Activated CD4-positive, alpha-beta T cell treated with anti-CD3 and anti-CD28 coated beads, Interleukin-2, Interleukin-6, amounts not matched to agents 100 ng/mL and 50 ng/mL, durations not matched to agents 16 hours and 8 hours (primary cell): Measurements from ENCODE around the gene CCL4L2.
"Not testable (repeated sequence)": the region's sequence is repeated elsewhere in the genome, so short reads cannot be mapped to it uniquely, and the experiment has no call there.

Experiments
- DNase-seq: peaks from one replicate; pipeline ENCODE4 v3.0.0-alpha.2; 2020

The CCL4L2 gene

DNA sequence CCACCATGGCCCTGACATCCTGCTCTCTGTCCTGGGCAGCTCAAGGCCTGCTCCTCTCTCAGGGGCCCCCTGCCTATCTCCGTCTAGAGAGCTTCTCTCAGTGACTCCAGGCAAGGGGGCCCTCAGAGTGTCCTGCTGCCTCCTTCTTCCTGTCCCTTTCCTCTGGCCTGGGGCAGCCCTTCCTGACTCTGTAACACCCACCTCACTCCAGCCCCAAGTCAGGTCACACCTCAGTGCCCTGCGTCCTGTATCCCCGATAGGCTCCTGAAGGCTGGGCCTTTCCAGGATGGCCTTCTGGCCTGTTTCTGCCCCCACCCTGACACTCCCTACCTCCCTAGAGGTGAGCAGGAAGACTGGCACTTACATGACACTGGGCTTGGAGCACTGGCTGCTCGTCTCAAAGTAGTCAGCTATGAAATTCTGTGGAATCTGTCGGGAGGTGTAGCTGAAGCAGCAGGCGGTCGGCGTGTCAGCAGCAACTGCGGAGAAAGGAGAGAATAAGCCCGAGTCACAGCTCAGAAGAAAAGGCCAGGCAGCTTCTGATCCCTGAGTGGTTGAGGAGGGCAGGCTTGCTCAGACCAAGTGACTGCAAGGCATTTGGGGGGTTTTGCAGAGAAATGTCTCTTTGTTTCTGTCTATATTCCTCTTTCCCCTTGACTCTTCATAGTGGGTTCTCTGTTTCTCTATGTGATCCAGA lies 15.3 kb upstream of the CCL4L2 start:
- DNase-seq, result no peak

DNA sequence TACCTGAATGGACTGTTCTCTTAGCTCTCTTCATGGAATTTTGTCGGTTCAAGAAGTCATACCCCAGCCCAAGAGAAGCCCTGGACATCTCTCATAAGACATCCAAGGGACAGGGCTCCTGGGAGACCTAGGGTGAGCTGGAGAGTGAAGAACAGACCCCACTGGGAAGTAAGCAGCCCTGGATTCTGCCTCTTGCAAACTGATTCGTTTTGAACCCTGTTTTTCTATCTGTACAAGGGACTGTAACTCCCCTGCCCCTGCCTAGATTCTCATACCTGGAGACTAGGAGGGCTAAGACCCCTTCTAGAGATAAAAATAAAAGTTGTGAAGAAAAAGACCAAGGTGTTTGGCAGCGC lies 14.8 kb upstream of the CCL4L2 start:
- DNase-seq, result no peak

- DNase-seq, result no peak
Measured at GRCh38 chr17:36197387-36197703, 13.5 kb upstream of the CCL4L2 start.

GRCh38 chr17:36198831-36199465 lies 11.9 kb upstream of the CCL4L2 start:
- peak; percentile 70 for DNase-seq

DNA sequence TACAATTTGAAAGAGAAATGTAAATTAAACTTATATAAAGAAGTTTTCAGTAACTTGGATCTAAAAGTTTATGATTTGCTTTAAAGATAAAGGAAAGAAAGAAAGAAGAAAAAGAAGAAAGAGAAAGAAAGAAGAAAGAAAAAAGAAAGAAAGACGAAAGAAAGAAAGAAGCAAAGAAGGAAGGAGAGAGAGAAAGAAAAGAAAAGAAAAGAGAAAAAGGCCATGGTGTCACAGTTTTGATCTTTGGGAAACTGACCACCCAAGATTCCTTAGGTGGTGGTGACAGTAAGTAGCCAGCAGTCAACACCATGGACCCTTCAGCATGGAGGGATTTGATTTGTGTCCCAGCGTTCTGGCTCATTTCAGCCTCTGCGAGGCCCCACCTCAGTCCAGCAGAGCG lies 9.8 kb upstream of the CCL4L2 start:
- DNase-seq, result not testable (repeated sequence)

DNA sequence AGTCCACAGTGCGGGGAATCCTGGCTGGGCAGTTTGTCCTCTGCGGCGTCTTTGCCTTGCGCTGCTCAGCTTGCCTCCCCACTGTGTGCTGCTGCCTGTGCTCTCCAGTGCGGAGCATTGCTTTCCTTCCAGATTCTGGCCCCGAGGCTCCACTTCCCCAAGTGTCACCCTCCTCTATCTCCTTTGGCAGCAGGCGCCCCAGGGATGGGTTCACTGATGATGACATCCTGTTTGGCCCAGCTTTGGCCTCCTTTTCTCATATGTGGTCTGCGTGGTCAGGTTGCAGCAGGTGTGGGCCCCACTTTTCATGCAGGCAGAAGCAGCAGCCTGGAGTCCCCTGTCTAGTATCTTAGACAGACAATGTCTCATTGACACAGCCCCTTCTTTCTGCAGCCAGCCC lies 9.4 kb upstream of the CCL4L2 start:
- not testable (repeated sequence) for DNase-seq

GRCh38 chr17:36203335-36203734 lies 7.5 kb upstream of the CCL4L2 start:
- no peak for DNase-seq

GRCh38 chr17:36204724-36205500 lies 6.0 kb upstream of the CCL4L2 start:
- no peak for DNase-seq

DNA sequence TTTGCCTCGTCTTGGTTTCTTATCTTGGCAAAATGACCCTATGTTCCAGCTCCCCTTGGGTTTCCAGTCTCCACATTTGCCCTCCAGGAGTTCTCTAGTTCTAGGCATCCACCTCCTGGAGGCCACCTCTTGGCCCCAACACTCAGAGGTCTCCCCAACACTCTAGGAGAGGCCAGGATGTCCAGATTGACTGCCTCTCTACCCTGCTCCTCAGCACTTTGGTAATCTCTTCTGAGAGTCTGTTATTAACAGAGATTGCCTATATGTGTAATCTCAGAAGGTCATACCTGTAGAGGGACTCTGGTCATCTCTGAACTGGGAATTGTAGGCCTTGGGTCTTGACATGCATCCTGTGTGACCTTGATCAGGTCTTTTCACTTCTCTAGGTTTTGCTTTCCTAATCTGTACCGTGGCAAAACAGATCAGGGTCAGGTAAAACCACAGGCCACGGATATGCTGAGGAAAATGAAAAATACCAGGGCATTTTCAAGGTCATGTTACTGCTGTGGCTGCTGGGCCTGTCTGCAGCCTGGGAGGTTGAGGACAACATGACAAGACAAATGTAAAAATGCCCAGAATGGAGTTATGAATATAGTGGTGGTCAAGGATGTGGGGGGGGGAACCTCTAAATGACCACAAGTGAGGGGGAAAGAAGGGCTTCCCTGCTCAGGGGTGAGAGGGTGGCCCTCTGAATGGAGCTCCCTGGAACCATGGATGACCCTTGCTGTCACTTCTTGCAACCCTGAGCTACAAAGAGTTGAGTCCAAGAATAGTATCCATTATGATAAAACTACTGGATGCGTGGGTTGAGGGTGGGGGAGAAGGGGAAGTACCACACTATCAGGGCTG lies 5.0 kb upstream of the CCL4L2 start:
- no peak for DNase-seq

DNA sequence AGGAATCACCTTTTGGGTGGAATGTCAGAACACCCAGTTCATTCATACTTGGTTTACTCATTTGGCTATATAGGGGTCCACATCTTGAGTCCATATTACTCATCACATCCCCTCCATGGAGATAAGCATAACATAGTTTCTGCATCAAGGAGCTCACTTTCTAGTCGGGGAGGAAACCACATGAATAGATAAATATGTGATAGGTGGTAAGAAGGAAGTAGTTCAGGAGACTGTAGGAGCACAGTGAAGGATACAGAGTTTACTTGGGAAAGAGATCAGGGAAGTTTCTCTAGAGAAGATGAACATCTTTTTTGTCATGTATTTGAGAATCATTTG lies 4.4 kb upstream of the CCL4L2 start:
- not testable (repeated sequence) for DNase-seq

DNA sequence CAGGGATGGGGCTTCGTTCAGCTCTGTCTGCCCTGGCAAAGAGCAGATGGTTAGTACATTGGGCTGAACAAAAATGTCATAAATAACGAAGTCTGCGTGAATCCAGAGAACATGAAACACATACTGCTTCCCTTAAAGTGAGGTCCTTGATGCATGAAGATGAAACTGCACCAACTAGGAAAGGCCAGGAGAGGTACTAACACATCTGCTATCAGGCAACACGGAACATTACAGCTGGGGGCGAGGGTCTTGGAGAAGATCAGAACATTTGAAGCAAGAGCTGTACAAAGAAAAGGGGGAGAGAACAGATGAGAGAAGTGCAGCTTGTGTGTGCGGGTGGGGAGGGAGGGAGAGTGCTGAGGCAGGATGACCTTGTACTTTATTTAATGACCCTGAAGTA lies 3.5 kb upstream of the CCL4L2 start:
- not testable (repeated sequence) for DNase-seq

GRCh38 chr17:36209575-36209974 lies 1.3 kb upstream of the CCL4L2 start:
- DNase-seq, result no peak

- not testable (repeated sequence) for DNase-seq
Measured at GRCh38 chr17:36211484-36212271, 815 bp downstream of the CCL4L2 start.

GRCh38 chr17:36212272-36212605 lies 1.4 kb downstream of the CCL4L2 start:
- DNase-seq, result no peak

DNA sequence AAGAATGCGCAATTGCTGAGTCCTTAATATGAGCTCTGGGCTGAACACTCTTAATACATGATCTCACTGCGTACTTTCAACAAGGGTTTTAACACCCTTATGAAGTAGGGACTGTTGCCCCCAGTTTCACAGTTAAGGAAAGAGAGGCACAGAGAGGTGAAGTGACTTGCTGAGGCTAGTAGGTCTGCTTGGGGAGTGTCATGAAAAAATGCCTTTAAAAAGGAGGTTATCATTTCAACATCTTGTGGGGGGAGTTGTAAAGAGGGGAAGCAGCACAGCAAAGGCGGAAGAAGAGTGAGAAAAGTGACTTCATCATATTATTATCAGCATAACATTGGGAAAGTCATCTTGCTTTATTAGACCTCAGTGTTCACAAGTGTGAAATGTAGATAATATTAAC lies 2.1 kb downstream of the CCL4L2 start:
- DNase-seq, result no peak

GRCh38 chr17:36213695-36214094 lies 2.8 kb downstream of the CCL4L2 start:
- DNase-seq, result no peak

GRCh38 chr17:36214918-36215317 lies 4.1 kb downstream of the CCL4L2 start:
- DNase-seq, result no peak

GRCh38 chr17:36215406-36216308 lies 4.8 kb downstream of the CCL4L2 start:
- DNase-seq, result not testable (repeated sequence)

DNA sequence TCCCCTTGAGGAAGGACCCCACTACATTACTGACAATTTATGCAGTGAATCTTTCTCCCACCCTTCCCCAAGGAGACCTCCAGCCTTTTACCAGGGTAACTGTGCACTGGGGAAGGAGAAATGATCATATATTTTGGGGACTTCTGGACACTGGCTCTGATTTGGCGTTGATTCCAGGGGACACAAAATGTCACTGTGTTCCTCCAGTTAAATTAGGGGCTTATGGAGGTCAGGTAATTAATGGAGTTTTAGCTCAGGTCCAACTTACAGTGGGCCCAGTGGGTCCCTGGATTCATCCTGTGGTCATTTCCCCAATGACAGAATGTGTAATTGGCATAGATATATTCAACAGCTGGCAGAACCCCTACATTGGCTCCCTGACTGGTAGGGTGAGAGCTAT lies 8.7 kb downstream of the CCL4L2 start:
- DNase-seq, result not testable (repeated sequence)

GRCh38 chr17:36220737-36221580 lies 10.1 kb downstream of the CCL4L2 start:
- not testable (repeated sequence) for DNase-seq
